H1 (cell line): Measurements from ENCODE around the gene P3H2. TPM values are rescaled to one million over a fixed set of nuclear protein-coding genes. Genes with fewer than 3 reads are reported as not detected.

Experiments used
- CTCF ChIA-PET: fragments of 300-600 bp; sonication (Branson Sonifier 250); formaldehyde crosslinking; loops from one replicate; lab custom pipeline; 2021; ENCODE audit not compliant: partially characterized antibody; lab: Charles Lee
- POLR2A ChIA-PET: fragments of 300-600 bp; sonication (Branson Sonifier 250); formaldehyde crosslinking; loops from one replicate; lab custom pipeline; 2021; ENCODE audit warnings: inconsistent platforms; ENCODE audit not compliant: partially characterized antibody; lab: Charles Lee
- DNase-seq, 2 experiments: peaks; one replicate each; pipeline versions ENCODE4 v3.0.0 to v3.0.0-alpha.2; 2010 to 2022; ENCODE audit warnings: low spot score in 2 of 2, low read depth in 1 of 2, mixed read lengths in 1 of 2
- FAIRE-seq: peaks from 2 replicates; lab custom pipeline; 2011; peaks lifted over from hg19 to GRCh38; lab: Jason Lieb, UNC
- H2AFZ ChIP-seq: 2 replicates; pipeline ENCODE4 v1.8.1; 2012; ENCODE audit warnings: low read length, inconsistent platforms
- H2AK5ac ChIP-seq: 2 replicates; pipeline ENCODE4 v1.6.1; 2013; ENCODE audit warnings: low read depth, low read length
- H2BK120ac ChIP-seq: replicated peaks from 2 replicates; pipeline ENCODE3; 2013; ENCODE audit warnings: low read depth, low read length, inconsistent platforms
- H2BK12ac ChIP-seq: 2 replicates; pipeline ENCODE4 v1.6.1; 2013; ENCODE audit warnings: low read depth, low read length
- H2BK15ac ChIP-seq: 2 replicates; pipeline ENCODE4 v1.6.1; 2013; ENCODE audit warnings: low read length
- H2BK20ac ChIP-seq: 2 replicates; pipeline ENCODE4 v1.6.1; 2013; ENCODE audit warnings: low read length
- H2BK5ac ChIP-seq: 2 replicates; pipeline ENCODE4 v1.6.1; 2013; ENCODE audit warnings: low read depth, low read length
- H3K14ac ChIP-seq: 2 replicates; pipeline ENCODE4 v1.6.1; 2013; ENCODE audit warnings: inconsistent platforms; ENCODE audit not compliant: insufficient read length
- H3K18ac ChIP-seq: 2 replicates; pipeline ENCODE4 v1.6.1; 2013; ENCODE audit warnings: low read length; ENCODE audit errors: extremely low read depth
- H3K23ac ChIP-seq: 2 replicates; pipeline ENCODE4 v1.6.1; 2013; ENCODE audit warnings: inconsistent platforms; ENCODE audit not compliant: insufficient read length
- H3K23me2 ChIP-seq: 2 replicates; pipeline ENCODE4 v1.6.1; 2013; ENCODE audit warnings: low read depth, low read length
- H3K27ac ChIP-seq: 2 replicates; pipeline ENCODE4 v1.6.1; 2011; ENCODE audit warnings: low read depth, low read length, inconsistent platforms
- H3K27me3 ChIP-seq, 4 experiments: replicated peaks in 1 of 4; 1 replicate in 1 of 4; 2 replicates in 3 of 4; pipeline versions ENCODE4 v1.6.1 to v1.8.1; 2011 to 2013; ENCODE audit warnings: low read length in 3 of 4, mild to moderate bottlenecking in 3 of 4, inconsistent platforms in 2 of 4, mixed read lengths in 2 of 4, moderate library complexity in 1 of 4; ENCODE audit not compliant: control insufficient read depth in 3 of 4, insufficient read depth in 3 of 4; ENCODE audit errors: extremely low read depth in 1 of 4
- H3K36me3 ChIP-seq, 4 experiments: 2 replicates each; pipeline versions ENCODE4 v1.6.1 to v1.8.1; 2011 to 2013; ENCODE audit warnings: mild to moderate bottlenecking in 4 of 4, low read length in 3 of 4, moderate library complexity in 2 of 4, control low read depth in 1 of 4, inconsistent platforms in 1 of 4; ENCODE audit not compliant: insufficient read depth in 4 of 4, control insufficient read depth in 2 of 4
- H3K4ac ChIP-seq: replicated peaks from 2 replicates; pipeline ENCODE3; 2013; ENCODE audit warnings: low read length, low read depth, mixed read lengths, inconsistent platforms; ENCODE audit not compliant: insufficient read length
- H3K4me1 ChIP-seq, 4 experiments: replicated peaks in 1 of 4; 1 replicate in 1 of 4; 2 replicates in 3 of 4; pipeline versions ENCODE4 v1.6.1 to v1.8.1; 2011 to 2013; ENCODE audit warnings: low read length in 3 of 4, inconsistent platforms in 2 of 4, mixed read lengths in 1 of 4; ENCODE audit not compliant: insufficient read depth in 4 of 4, control insufficient read depth in 3 of 4
- H3K4me2 ChIP-seq, 2 experiments: 2 replicates each; pipeline versions ENCODE4 v1.6.1 to v1.8.1; 2011 to 2013; ENCODE audit warnings: low read depth in 2 of 2, low read length in 2 of 2, control low read depth in 1 of 2, inconsistent platforms in 1 of 2, mild to moderate bottlenecking in 1 of 2; ENCODE audit not compliant: insufficient read depth in 1 of 2
- H3K4me3 ChIP-seq, 4 experiments: fragments of 200-600, 300-600 bp in 1 of 4; sonication (generic), shearing (Covaris generic), sonication (Bioruptor Twin) in 1 of 4; 2 replicates each; pipeline versions ENCODE4 v1.5.1 to v1.8.1; 2011 to 2016; ENCODE audit warnings: low read length in 4 of 4, low read depth in 3 of 4, control low read depth in 2 of 4, inconsistent platforms in 2 of 4, mild to moderate bottlenecking in 2 of 4, mixed read lengths in 1 of 4, moderate library complexity in 1 of 4; ENCODE audit not compliant: insufficient read depth in 2 of 4; ENCODE audit errors: extremely low read depth in 1 of 4
- H3K56ac ChIP-seq: replicated peaks from 2 replicates; pipeline ENCODE3; 2013; ENCODE audit warnings: low read depth, mild to moderate bottlenecking, mixed read lengths, low read length, inconsistent platforms; ENCODE audit not compliant: insufficient read length
- H3K79me1 ChIP-seq: 2 replicates; pipeline ENCODE4 v1.6.1; 2013; ENCODE audit warnings: low read depth, low read length, control low read depth
- H3K79me2 ChIP-seq, 2 experiments: 2 replicates each; pipeline versions ENCODE4 v1.6.1 to v1.8.1; 2012 to 2013; ENCODE audit warnings: low read length in 2 of 2, mild to moderate bottlenecking in 2 of 2, inconsistent platforms in 1 of 2; ENCODE audit not compliant: insufficient read depth in 2 of 2, control insufficient read depth in 1 of 2
- H3K9ac ChIP-seq, 4 experiments: replicated peaks in 1 of 4; 1 replicate in 1 of 4; 2 replicates in 3 of 4; pipeline versions ENCODE4 v1.6.1 to v1.8.1; 2011 to 2013; ENCODE audit warnings: low read depth in 3 of 4, low read length in 3 of 4, control low read depth in 2 of 4, mild to moderate bottlenecking in 2 of 4, moderate library complexity in 2 of 4, inconsistent platforms in 1 of 4; ENCODE audit errors: extremely low read depth in 1 of 4
- H3K9me3 ChIP-seq, 2 experiments: 2 replicates each; pipeline versions ENCODE4 v1.6.1 to v1.8.1; 2012 to 2013; ENCODE audit warnings: mild to moderate bottlenecking in 2 of 2, moderate library complexity in 2 of 2, control low read depth in 1 of 2, inconsistent platforms in 1 of 2, low read depth in 1 of 2, low read length in 1 of 2, mixed read lengths in 1 of 2; ENCODE audit not compliant: insufficient read depth in 2 of 2
- H4K20me1 ChIP-seq, 2 experiments: replicated peaks in 1 of 2; 2 replicates each; pipeline versions ENCODE3 to v1.8.1; 2011 to 2013; ENCODE audit warnings: inconsistent platforms in 2 of 2, low read length in 2 of 2, mild to moderate bottlenecking in 1 of 2; ENCODE audit not compliant: insufficient read depth in 2 of 2, control insufficient read depth in 1 of 2
- H4K5ac ChIP-seq: 2 replicates; pipeline ENCODE4 v1.6.1; 2013; ENCODE audit warnings: low read length, low read depth, mixed read lengths, inconsistent platforms; ENCODE audit not compliant: insufficient read length
- H4K8ac ChIP-seq: 2 replicates; pipeline ENCODE4 v1.8.0; 2013; ENCODE audit warnings: mild to moderate bottlenecking, moderate library complexity, low read length, inconsistent platforms; ENCODE audit not compliant: insufficient read depth; ENCODE audit errors: extremely low read depth
- H4K91ac ChIP-seq: replicated peaks from 2 replicates; pipeline ENCODE3; 2013; ENCODE audit warnings: low read length, mixed read lengths, inconsistent platforms; ENCODE audit not compliant: insufficient read length
- BCL11A ChIP-seq, 2 experiments: IDR thresholded peaks; one replicate each; pipeline ENCODE4 v1.6.1; 2011; ENCODE audit warnings: low read depth in 2 of 2, low read length in 2 of 2, mild to moderate bottlenecking in 2 of 2
- CBX8 ChIP-seq: fragments of 300-800, 300-1000 bp; sonication (generic); IDR thresholded peaks from 2 replicates; pipeline ENCODE4 v1.7.1; 2016; ENCODE audit warnings: low read depth, low read length, borderline replicate concordance
- CHD1 ChIP-seq: IDR thresholded peaks from 2 replicates; pipeline ENCODE4 v1.6.1; 2012; ENCODE audit warnings: low read depth, low read length, improper control_type of control experiment
- EZH2 ChIP-seq: fragments of 200-600 bp; sonication (generic); IDR thresholded peaks from 2 replicates; pipeline ENCODE4 v1.7.1; 2012; ENCODE audit warnings: low read depth, mild to moderate bottlenecking, moderate library complexity, low read length, inconsistent platforms; ENCODE audit not compliant: severe bottlenecking
- FOSL1 ChIP-seq: IDR thresholded peaks from 2 replicates; pipeline ENCODE4 v1.6.1; 2011; ENCODE audit warnings: mild to moderate bottlenecking, low read depth, low read length, moderate library complexity; ENCODE audit not compliant: insufficient read depth
- HDAC6 ChIP-seq: IDR thresholded peaks from one replicate; pipeline ENCODE4 v1.7.1; 2012; ENCODE audit warnings: low read depth, mild to moderate bottlenecking, inconsistent platforms, low read length, moderate library complexity
- KDM5A ChIP-seq: fragments of 200-600 bp; IDR thresholded peaks from 2 replicates; pipeline ENCODE4 v1.7.1; 2012; ENCODE audit warnings: mild to moderate bottlenecking, low read length, inconsistent platforms, mixed read lengths
- POLR2A ChIP-seq, 2 experiments: IDR thresholded peaks; 1 replicate in 1 of 2; 2 replicates in 1 of 2; pipeline ENCODE4 v1.6.1; 2011; ENCODE audit warnings: low read depth in 2 of 2, low read length in 2 of 2, mild to moderate bottlenecking in 2 of 2; ENCODE audit errors: control extremely low read depth in 1 of 2
- RAD21 ChIP-seq, 2 experiments: IDR thresholded peaks in 1 of 2; conservative IDR thresholded peaks in 1 of 2; 2 replicates each; pipeline ENCODE4 v1.6.1; 2011; ENCODE audit warnings: low read depth in 2 of 2, low read length in 2 of 2, improper control_type of control experiment in 1 of 2, inconsistent platforms in 1 of 2, mild to moderate bottlenecking in 1 of 2, moderate library complexity in 1 of 2
- RBBP5 ChIP-seq: IDR thresholded peaks from 2 replicates; pipeline ENCODE4 v1.7.1; 2012; ENCODE audit warnings: low read depth, mild to moderate bottlenecking, inconsistent platforms, low read length, moderate library complexity, borderline replicate concordance
- RNF2 ChIP-seq: fragments of 200-900, 300-1000 bp; sonication (generic); IDR thresholded peaks from 2 replicates; pipeline ENCODE4 v1.7.1; 2016; ENCODE audit warnings: borderline replicate concordance, low read depth, mild to moderate bottlenecking, antibody characterized with exemption, low read length; ENCODE audit not compliant: poor library complexity, severe bottlenecking; ENCODE audit errors: missing control alignments
- USF2 ChIP-seq: IDR thresholded peaks from 2 replicates; pipeline ENCODE4 v1.6.1; 2011; ENCODE audit warnings: low read length, improper control_type of control experiment
- YY1 ChIP-seq: IDR thresholded peaks from 2 replicates; pipeline ENCODE4 v1.6.1; 2011; ENCODE audit warnings: low read depth, mild to moderate bottlenecking, low read length
- polyA plus RNA-seq, 7 experiments: library from polyadenylated mRNA; depleted of rRNA in 3 of 7; stranded (reverse) in 5 of 7; unstranded in 2 of 7; fragments of >200 nt in 5 of 7; fragments of 200-250 nt in 2 of 7; gene quantifications; 1 replicate in 5 of 7; 2 replicates in 1 of 7; 4 replicates in 1 of 7; pipeline versions ENCODE4 v1.2.1 to v1.2.3, GENCODE V29; 2011 to 2013; ENCODE audit warnings: missing spikeins in 2 of 7, mixed read lengths in 2 of 7
- total RNA-seq: library from RNA; stranded (reverse); fragmentation: NEBNext Ultra II Directional; extraction: Animal tissue kit (Norgen Biotek cat#: 25700); gene quantifications from 2 replicates; pipeline ENCODE4 v1.2.1, GENCODE V29; 2021

P3H2 gene
- total and polyA plus RNA-seq, 2 of the 8 experiments (the other 6 are each of a cell fraction or from before 2014, with no cell fraction given), result 40.5 to 60.4 TPM

GRCh38 chr3:190109441-190109840 lies 11.3 kb downstream of the P3H2 start:
- H3K79me1 ChIP-seq, result no peaks in the 10 kb centered on the region
- DNase-seq (no peak), FAIRE-seq (no peak)
- no peaks in the 10 kb centered on the region for H3K4me1 ChIP-seq
- peaks cover 0 to 4% (median 0%) of the 10 kb centered on the region in 4 experiments; a peak in 2 of 8 replicates for H3K36me3 ChIP-seq
- H3K4me3 ChIP-seq, result no peak overlapping the region
- H3K9ac ChIP-seq, result no peak overlapping the region
- no peak overlapping the region for H2AK5ac ChIP-seq
- no peak overlapping the region for H3K27ac ChIP-seq
- H3K56ac ChIP-seq, result no peak overlapping the region
- H3K18ac ChIP-seq, result no peak overlapping the region
- H2BK120ac ChIP-seq, result no peak overlapping the region
- H3K4ac ChIP-seq, result no peak overlapping the region
- H4K5ac ChIP-seq, result no peak overlapping the region
- H2AFZ ChIP-seq, result no peak overlapping the region
- H2BK5ac ChIP-seq, result no peak overlapping the region
- H3K27me3 ChIP-seq, result no peaks in the 10 kb centered on the region
- no peak overlapping the region for H3K4me2 ChIP-seq
- ChIA-PET POLR2A (no interaction called here), CTCF (interaction anchor here (0.9 to 2.1 kb wide), 5 partner anchors 17 to 147 kb away, joined by 3 to 9 read pairs (median 4); no protein-coding TSS in a partner anchor)
- peaks cover 0 to 64% of the 10 kb centered on the region in 2 experiments; a peak in 2 of 4 replicates for H3K79me2 ChIP-seq
- H3K23me2 ChIP-seq, result no peaks in the 10 kb centered on the region
- no peak overlapping the region for H3K23ac ChIP-seq
- peaks cover 0 to 2% of the 10 kb centered on the region in 2 experiments for H4K20me1 ChIP-seq
- H2BK20ac ChIP-seq, result no peak overlapping the region
- no peak overlapping the region for H4K8ac ChIP-seq
- no peak overlapping the region for H4K91ac ChIP-seq
- no peak overlapping the region for H3K14ac ChIP-seq
- H2BK12ac ChIP-seq, result no peak overlapping the region
- no peak overlapping the region for H2BK15ac ChIP-seq
- no peaks in the 10 kb centered on the region for H3K9me3 ChIP-seq
- TF ChIP-seq HDAC6 (no peak), EZH2 (no peak), CBX8 (no peak), RNF2 (no peak), RBBP5 (no peak), CHD1 (no peak), POLR2A (IDR thresholded peaks at IDR 0.05; ENCODE audit: control extremely low read depth in 1 of 2, low read depth in 2 of 2, low read length in 2 of 2) (no peak), BCL11A (IDR thresholded peaks at IDR 0.05; ENCODE audit: low read depth in 2 of 2, low read length in 2 of 2) (no peak), YY1 (no peak), KDM5A (no peak), FOSL1 (no peak), USF2 (no peak), RAD21 (IDR thresholded peaks at IDR 0.05 in 1 of 2, conservative IDR thresholded peaks at IDR 0.05 in 1 of 2; ENCODE audit: low read depth in 2 of 2, low read length in 2 of 2) (no peak)
